GM04504 (cell line): ENCODE data around the gene VAC14.
"Not testable (repeated sequence)": the region's sequence is repeated elsewhere in the genome, so short reads cannot be mapped to it uniquely, and the experiment has no call there.

ENCODE experiments used
- DNase-seq: peaks from one replicate; pipeline ENCODE4 v3.0.0-alpha.2; 2012; ENCODE audit warnings: low read depth

The VAC14 gene

DNA sequence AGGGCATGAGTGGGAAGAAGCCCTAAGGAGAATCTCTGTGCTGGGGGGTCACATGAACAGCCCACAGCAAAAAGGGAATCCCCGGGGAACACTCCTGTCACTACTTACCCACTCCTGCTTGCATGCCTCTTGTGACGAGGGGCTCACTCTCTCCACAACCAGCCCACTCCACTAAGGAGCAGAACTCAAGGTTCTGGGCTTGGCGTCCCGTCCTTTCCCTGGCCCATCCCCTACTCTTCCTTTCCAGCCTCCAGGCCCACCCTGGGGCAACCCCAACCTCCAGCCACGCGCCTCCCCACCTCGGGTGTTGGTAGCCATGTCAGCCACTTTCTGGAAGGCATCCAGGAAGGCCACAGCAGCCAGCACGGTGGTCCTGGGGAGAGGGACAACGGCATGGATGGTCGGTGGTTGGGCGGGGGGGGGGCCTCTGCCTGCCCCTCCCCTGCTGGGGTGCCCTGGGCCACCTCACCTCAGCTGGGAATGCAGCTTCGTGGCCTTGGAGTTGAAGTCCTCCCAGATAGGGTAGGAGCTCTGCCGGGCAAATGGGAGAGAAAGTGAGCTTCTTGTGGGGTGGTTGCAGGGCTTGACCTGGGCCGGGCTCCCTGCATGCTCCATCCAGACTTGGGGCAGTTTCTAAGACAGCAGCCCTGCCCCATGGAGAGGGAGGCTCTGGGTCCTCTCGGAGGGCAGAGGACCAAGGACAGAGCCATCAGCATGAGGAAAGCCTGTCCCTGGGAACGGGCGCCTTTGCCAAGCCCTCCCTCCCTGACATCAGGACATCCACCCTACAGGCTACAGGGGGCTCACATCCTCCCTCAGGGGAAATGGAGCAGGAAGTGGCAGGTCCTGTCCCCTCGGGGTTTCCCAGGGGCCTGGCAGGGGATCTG is 120.2 kb downstream of the VAC14 start:
- DNase-seq: no peak

DNA sequence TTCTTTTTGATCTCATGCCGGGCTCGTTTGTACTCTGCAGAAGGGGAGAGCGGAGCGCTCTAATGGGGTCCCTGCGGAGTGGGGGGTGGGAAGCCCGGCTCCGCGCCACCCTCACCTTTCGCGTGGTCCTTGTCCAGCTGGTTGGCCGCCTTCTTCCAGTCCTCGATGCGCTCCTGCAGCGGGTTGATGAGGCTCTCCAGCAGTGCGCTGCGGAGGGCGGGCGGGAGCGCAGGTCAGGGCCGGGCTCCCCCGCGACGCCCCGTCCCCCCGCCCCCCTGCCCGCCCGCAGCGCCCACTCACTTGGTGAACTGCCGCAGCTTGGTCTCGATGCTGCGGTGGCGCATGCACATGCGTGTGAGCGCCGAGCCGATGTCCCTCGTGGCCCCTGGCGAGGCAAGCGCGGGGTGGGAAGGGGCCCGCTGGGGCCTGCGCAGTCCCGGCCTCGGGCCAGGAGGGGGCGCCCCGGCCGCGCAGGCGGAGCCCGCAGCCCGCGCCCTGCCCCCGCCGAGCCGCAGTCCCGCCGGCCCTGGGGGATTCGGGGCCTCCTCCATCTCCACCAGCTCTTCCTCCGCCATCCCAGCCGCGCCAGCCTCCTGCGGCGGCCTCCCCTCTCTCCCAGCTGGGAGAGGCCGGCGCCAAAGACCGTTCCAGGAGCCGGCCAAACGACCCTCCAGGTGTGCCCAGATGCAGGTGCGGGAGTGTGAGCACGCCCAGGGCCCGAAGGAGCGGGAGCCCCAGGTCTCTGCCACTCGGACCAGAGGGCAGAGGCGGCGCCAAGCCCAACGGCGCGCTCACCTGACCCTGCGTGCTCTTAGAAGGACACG is 121.1 kb downstream of the VAC14 start:
- no peak for DNase-seq

DNA sequence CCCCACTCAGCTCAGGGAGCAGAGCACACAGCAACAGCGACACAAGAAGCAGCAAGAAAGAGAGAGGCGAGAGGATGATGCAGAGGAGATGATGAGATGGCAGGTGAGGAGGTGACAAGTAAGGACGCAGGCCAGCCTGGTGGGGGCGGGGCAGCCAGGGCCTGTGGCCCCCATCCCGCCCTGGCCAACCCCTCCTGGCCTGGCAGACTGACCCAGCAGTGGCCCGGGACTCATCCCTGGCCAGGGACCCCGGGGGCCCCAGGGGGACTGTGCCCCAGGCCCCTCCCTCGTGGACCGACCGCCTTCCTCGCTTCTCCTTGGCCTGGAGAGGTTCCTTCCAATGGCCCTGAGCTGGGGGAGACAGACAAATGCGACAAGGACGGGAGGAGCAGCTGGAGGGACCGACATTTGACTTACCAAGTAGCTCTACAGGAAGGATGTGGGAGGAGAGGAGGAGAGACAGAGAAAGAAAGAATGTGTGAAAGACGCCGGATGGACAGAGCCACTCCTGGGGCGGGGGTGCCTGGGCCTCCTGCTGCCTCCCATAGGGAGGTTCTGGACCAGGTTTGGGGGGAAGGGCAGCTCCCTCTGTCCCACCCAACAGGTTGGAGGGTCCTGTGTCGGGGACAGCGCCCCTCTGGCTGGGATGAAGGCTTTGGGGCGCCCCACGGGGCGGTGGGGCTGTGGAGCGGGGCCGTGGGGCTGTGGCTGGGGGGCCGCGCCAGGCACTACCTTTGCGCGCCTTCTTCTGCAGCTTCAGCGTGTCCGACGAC is 121.9 kb downstream of the VAC14 start:
- DNase-seq: no peak

- no peak for DNase-seq
These were observed 122.6 kb downstream of the VAC14 start for GRCh38 chr16:70678121-70678897.

- DNase-seq: no peak
These were observed 123.3 kb downstream of the VAC14 start for GRCh38 chr16:70677499-70678120.

- DNase-seq: no peak
These were observed 124.1 kb downstream of the VAC14 start for GRCh38 chr16:70676675-70677498.

DNA sequence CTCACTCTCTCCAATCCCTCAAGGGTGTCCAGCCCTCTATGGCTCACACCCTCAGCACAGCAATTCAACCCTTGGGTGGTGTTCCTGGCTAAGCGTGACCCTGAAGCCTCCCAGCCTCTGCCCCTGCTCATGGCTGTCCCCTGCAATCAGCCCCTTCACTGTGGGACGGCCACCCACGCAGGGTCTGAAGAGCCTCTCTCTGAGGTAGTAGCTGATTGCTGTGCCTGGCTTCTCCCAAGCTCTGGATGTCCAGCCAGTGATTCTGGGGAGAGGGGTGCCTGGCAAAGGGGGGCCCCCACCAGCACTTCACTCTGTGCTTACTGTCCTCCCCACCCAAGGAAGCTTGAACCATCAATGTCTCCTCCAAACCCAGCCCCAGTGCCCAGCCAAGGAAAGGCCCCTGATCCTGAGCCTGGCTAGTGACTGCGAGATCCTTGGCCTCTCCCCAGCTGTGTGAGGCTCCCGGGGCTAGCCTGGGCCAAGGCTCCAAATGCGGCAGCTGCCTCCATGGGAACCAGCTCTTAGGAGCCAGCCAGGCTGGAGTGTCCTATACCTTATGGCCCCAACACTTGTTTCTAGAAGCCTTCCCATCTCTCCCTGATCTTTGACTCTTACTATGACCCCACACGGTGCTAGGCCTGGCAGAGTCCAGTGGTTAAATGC is 125.0 kb downstream of the VAC14 start:
- no peak for DNase-seq

GRCh38 chr16:70674221-70675014 is 126.5 kb downstream of the VAC14 start:
- no peak for DNase-seq

GRCh38 chr16:70670938-70671337 is 130.0 kb downstream of the VAC14 start:
- DNase-seq: not testable (repeated sequence)

DNA sequence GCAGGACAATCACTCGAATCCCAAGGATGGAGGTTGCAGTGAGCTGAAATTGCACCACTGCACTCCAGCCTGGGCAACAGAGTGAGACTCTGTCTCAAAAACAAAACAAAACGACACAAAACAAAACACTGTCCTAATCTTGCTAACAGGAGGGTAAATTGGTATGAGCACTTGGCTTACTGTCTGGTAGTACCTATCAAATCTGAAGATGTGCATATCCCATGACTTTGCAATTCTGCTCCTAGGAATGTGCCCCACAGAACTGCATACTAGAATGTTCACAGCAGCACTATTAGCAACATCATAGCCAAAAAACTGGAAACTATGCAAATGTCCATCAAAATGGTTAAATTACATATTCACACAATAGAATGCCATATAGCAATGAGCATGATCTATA is 130.8 kb downstream of the VAC14 start:
- no peak for DNase-seq

DNA sequence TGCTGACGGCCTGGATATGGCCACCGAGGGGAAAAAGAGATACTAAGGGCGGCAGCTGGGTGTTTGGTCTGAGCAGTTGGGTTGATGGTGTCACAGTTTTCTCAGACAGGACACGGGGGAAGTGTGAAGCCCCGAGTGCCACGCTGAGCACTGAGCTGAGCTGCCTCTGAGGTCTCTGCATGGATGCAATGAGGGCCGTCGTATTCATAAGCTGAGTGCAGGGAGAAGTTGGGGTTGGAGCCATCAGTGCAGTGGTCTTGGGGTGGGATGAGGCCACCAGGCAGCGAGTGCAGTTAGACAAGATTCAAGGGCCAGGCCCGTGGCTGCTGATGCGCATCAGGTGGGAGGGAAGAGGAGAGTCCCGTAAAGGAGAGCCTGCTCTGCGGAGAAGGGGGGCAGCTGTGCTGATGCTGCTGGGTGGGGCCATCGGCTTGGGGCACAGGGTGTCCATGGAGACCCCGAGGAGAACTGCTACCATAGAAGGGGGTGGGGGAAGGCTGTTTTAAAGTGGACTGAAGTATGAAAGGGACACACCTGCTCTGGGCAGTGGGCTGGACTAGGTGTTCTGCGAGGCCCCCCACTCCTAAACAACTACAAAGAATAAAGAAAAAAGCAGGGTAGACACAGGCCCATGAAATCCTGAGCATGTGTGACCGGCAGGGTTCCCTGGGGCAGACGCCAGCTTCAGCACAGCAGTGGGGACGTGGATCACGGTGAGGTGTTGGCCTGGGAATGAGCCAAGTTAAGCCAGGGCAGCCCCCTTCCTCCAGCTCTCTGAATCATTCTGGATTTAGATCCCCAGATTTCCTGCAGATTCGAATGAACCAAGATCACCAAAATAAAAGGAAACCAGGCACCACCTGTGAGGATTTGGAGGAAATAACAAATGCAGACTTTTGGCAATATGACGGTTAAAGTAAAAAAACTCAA is 134.9 kb downstream of the VAC14 start:
- no peak for DNase-seq

- no peak for DNase-seq
These were observed 135.8 kb downstream of the VAC14 start for GRCh38 chr16:70665113-70665694.

DNA sequence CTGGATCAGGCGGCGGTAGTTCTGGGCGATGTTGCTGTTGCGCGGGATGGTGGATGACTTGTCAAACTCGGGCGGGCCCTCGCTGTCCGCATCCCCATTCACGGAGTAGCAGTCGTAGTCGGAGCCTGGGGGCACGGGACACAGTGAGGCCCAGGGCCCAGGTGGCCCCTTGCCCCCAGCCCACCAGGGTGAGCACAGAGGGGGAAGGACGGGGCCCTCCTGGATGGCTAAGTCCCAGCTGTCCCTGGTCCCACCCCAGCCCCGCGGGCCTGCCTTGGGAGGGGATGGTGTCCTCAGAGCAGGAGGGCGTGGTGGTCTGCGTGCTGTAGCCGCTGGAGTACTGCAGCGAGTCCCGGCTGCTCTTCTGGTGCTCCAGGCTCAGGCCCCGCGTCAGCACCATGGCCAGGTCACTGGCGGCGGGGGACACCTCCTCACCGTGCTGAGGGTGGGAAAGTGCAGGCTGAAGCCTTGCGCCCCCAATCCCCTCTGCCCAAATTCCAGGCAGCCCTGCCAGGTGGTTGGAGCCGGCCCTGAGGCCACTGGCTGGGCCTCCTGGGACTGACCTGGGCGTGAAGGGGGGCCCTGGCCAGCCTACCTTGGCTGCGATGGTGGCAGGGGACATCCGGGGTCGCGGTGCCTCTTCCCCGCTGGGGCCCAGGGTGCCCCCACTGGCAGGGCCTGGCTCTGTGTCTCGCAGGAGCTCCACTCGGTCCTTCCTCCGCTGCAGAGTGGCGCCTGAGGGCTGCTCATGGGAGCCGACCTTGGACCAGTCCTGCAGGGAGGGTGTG is 136.4 kb downstream of the VAC14 start:
- DNase-seq: no peak

DNA sequence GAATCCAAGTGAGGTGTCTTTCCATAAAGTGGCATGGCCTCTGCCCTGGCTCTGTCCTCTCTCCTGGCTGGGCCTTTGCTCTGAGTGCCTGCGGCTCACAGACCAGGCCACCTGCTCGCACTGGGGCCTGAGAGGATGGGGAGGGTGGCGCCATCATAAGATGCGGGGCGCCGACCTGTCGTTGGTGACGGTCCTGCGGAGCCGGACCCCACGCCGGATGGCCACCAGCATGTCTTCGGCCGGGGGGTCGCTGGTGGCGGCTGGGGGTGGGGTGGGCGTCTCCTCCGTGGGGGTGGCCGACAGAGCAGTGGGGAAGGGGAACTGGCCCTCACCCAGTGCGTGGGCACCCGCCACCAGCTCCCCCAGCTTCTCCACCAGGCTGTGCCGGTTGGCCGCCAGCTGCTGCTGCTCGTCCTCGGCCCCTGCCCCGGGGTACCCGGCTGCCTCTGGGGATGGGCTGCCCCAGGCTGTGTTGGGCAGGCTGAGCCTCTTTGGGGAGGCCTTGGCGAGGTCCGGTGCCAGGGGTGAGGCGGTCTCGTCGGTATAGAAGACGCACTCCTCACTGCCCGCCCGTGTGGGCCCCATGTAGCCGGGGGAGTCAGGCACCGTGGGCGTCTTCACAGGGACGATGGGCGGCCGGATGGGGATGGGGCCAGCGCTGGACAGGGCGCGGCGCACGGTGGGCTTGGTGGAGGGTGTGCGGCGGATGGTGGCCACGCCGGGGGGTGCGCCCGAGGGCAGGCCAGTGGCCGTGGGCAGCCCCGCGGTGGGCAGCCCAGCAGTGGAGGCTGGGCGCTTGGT is 137.2 kb downstream of the VAC14 start:
- no peak for DNase-seq

DNA sequence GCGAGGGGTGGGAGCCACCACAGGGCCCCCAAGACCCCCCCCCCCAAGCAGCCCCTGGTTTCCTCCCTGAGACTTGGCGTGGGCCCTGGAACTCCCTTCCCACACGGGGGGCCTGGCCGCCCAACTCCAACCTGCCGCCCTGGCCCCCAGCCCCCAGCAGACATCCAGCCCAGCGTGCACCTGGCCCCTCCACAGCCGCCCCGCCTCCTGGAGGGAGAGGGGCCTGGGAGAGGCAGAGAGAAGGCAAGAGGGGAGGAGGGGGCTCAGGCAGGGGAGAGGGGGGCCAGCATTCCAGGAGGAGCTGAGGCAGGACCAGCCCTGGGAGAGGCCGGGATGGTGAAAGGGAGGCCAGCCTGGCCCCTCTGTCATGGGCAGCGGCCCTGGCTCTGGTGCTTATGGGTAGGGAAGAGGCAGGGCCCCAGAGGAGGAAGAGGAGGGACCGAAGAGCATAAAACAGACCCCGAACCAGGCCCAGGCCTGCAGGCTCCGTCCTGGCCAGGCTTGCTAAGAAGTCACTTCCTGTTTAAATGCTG is 137.9 kb downstream of the VAC14 start:
- DNase-seq: no peak
